Ectodermal cell (in vitro differentiated cells): Measurements from ENCODE around the gene GJD2.

ENCODE experiments used
- H3K27ac ChIP-seq: 2 replicates; pipeline ENCODE4 v1.7.0; 2013; ENCODE audit warnings: mild to moderate bottlenecking, low read depth, low read length; ENCODE audit not compliant: insufficient read depth, poor library complexity, severe bottlenecking
- H3K27me3 ChIP-seq: 2 replicates; pipeline ENCODE4 v1.7.0; 2013; ENCODE audit warnings: mild to moderate bottlenecking, low read length; ENCODE audit not compliant: insufficient read depth, control insufficient read depth, poor library complexity, severe bottlenecking
- H3K36me3 ChIP-seq: one replicate; pipeline ENCODE4 v1.7.0; 2013; ENCODE audit warnings: low read length; ENCODE audit not compliant: control insufficient read depth, insufficient read depth
- H3K4me1 ChIP-seq: one replicate; pipeline ENCODE4 v1.7.0; 2013; ENCODE audit warnings: low read length; ENCODE audit not compliant: control insufficient read depth, insufficient read depth
- H3K4me3 ChIP-seq: 2 replicates; pipeline ENCODE4 v1.7.0; 2013; ENCODE audit warnings: low read depth, low read length, control low read depth; ENCODE audit not compliant: insufficient read depth
- H3K9me3 ChIP-seq: 2 replicates; pipeline ENCODE4 v1.7.0; 2013; ENCODE audit warnings: mild to moderate bottlenecking, low read length, moderate library complexity; ENCODE audit not compliant: control insufficient read depth
- whole genome bisulfite sequencing, 2 experiments: methylation state at CpG; one replicate each; pipeline ENCODE4 v1.1.7; 2013; ENCODE audit warnings: missing lambda C conversion rate in 2 of 2; 5-methylcytosine and 5-hydroxymethylcytosine counted together

Gene GJD2

GRCh38 chr15:34754171-34754601, 612 bp downstream of the GJD2 start:
- Histone ChIP-seq H3K9me3 (no peaks in the 10 kb centered on the region), H3K27me3 (peaks cover 67% of the 10 kb centered on the region), H3K4me3 (peak overlapping the region; percentile 42), H3K4me1 (peaks cover 5% of the 10 kb centered on the region), H3K36me3 (no peaks in the 10 kb centered on the region), H3K27ac (no peak overlapping the region)
- WGBS, 2 experiments: 7 to 9% methylated on average over 27 of the region's 27 CpGs

GRCh38 chr15:34753236-34753894, 1.4 kb downstream of the GJD2 start:
- WGBS, 2 experiments: 28 to 39% methylated on average over 9 to 10 of the region's 11 CpGs
- Histone ChIP-seq H3K27ac (no peak overlapping the region), H3K4me3 (no peak overlapping the region), H3K27me3 (peaks cover 65% of the 10 kb centered on the region), H3K4me1 (peaks cover 5% of the 10 kb centered on the region), H3K36me3 (no peaks in the 10 kb centered on the region), H3K9me3 (no peaks in the 10 kb centered on the region)

DNA sequence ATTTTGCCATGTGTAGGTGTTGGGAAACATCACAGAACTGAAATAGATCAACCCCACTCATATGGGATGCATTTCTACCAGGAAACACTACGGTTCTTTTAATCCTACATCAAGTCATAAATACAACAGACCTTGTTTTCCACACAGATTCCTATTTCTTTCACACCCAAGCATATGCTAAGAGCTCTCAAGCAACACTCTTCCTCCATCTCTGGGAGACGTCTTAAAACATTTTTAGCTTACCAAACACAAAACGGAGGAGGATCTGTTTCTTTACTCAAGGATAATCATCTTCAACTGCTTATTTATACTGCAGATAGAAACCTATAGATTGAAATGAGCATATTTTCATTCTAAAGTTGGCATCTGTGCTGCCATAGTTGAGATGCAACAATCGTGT, 5.1 kb downstream of the GJD2 start:
- no peaks in the 10 kb centered on the region for H3K36me3 ChIP-seq
- no peaks in the 10 kb centered on the region for H3K4me1 ChIP-seq
- no peak overlapping the region for H3K4me3 ChIP-seq
- H3K27me3 ChIP-seq: peaks cover 28% of the 10 kb centered on the region
- no peak overlapping the region for H3K27ac ChIP-seq
- H3K9me3 ChIP-seq: no peaks in the 10 kb centered on the region
- WGBS, 2 experiments: 82 to 88% methylated on average over 4 of the region's 4 CpGs

DNA sequence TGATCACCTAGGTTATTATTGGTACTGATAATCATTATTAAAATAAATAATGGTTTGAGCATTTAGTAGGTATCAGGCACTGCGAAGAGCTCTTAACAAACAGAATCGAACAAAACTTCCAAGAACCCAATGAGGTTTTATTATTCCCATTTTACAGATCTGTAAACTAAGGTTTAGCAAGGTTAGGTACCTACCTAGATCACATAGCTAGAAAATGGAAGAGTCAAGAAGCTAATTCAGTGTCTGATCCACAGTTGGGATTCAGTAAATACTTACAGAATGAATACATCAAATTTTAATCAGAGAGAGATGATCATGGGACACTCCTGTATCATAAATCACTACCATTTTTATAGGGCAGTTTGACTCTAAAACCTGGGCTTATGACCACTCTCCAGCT, 15.5 kb downstream of the GJD2 start:
- H3K4me3 ChIP-seq: no peak overlapping the region
- H3K27me3 ChIP-seq: no peaks in the 10 kb centered on the region
- H3K27ac ChIP-seq: no peak overlapping the region
- no peaks in the 10 kb centered on the region for H3K36me3 ChIP-seq
- no peaks in the 10 kb centered on the region for H3K4me1 ChIP-seq
- WGBS, 2 experiments: 91% methylated on average over 2 of the region's 2 CpGs; no CpG with 5 or more reads in 1 of the 2 experiments
- H3K9me3 ChIP-seq: no peaks in the 10 kb centered on the region

DNA sequence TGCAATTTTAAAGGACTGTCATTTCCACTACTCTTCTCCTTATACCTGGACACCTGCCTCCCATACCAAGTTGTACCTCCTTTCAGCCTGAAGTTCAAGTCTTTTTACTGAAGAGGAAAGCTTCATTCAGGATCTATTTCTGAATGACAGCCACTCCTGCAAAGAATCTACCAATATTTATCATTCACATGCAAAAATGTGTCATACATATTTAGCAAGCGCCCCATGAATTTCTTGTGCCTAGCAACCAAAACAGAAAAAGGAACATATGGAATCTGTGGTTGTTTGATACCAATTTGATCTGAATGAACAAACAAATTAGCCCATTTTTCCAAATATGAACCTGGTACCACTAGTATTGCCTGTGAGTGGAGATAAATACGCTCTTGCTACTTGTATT, 16.8 kb downstream of the GJD2 start:
- 80 to 100% methylated on average over 1 of the region's 2 CpGs for WGBS, 2 experiments

DNA sequence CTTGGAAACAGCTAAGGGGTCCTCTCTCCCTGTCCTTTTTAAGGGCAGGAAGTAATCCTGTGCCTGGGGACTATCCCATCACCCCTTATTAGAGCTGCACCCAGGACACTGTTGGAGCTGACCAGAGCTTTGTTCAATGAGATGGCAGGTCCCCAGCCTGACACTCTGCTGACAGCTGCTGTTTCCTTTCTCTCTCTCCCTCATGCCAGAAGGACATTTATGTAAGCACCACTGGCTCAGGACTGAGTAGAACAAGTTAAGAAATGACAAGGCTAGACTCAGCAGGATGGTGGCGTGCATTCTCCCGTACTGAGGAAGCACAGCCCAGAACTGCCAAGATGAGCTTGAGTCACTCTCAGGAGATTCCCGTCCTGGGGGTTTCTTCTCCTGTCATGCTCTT, 17.3 kb downstream of the GJD2 start:
- H3K27ac ChIP-seq: no peak overlapping the region
- no peaks in the 10 kb centered on the region for H3K27me3 ChIP-seq
- H3K4me1 ChIP-seq: no peaks in the 10 kb centered on the region
- no peaks in the 10 kb centered on the region for H3K36me3 ChIP-seq
- no peaks in the 10 kb centered on the region for H3K9me3 ChIP-seq
- 77 to 85% methylated on average over 3 of the region's 3 CpGs for WGBS, 2 experiments
- no peak overlapping the region for H3K4me3 ChIP-seq

More for the DNA sequence above, 16.8 kb downstream of the GJD2 start:
- Histone ChIP-seq H3K9me3 (no peaks in the 10 kb centered on the region), H3K4me3 (no peak overlapping the region), H3K27ac (no peak overlapping the region), H3K36me3 (no peaks in the 10 kb centered on the region), H3K4me1 (no peaks in the 10 kb centered on the region), H3K27me3 (no peaks in the 10 kb centered on the region)

- H3K27ac ChIP-seq: no peak overlapping the region
- no peak overlapping the region for H3K4me3 ChIP-seq
- no peaks in the 10 kb centered on the region for H3K27me3 ChIP-seq
- H3K9me3 ChIP-seq: no peaks in the 10 kb centered on the region
- no peaks in the 10 kb centered on the region for H3K36me3 ChIP-seq
- no peaks in the 10 kb centered on the region for H3K4me1 ChIP-seq
- WGBS, 2 experiments: 90 to 93% methylated on average over 5 of the region's 5 CpGs
These were observed 20.5 kb downstream of the GJD2 start for GRCh38 chr15:34734303-34734702.

DNA sequence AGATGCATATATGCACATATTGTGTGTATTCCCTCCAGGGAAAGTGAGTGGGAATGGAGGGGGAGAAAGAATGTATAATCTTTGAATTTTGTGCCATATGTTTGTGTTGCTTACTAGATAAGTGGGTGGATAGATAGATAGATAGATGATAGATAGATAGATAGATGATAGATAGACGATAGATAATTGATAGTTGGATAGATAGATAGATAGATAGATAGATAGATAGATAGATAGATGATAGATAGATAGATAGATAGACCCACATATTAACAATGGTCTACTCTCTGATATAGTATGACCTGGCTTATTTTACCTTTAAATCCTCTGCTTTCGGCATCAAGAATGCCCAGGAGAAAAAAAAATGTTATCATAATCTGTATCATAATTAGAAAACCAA, 21.2 kb downstream of the GJD2 start:
- no peaks in the 10 kb centered on the region for H3K36me3 ChIP-seq
- H3K9me3 ChIP-seq: no peaks in the 10 kb centered on the region
- H3K4me3 ChIP-seq: no peak overlapping the region
- no peak overlapping the region for H3K27ac ChIP-seq
- no peaks in the 10 kb centered on the region for H3K27me3 ChIP-seq
- WGBS, 2 experiments: 86 to 95% methylated on average over 1 to 2 of the region's 2 CpGs
- H3K4me1 ChIP-seq: no peaks in the 10 kb centered on the region

GRCh38 chr15:34732430-34732829, 22.4 kb downstream of the GJD2 start:
- Histone ChIP-seq H3K27ac (no peak overlapping the region), H3K9me3 (no peaks in the 10 kb centered on the region), H3K27me3 (no peaks in the 10 kb centered on the region), H3K4me1 (no peaks in the 10 kb centered on the region), H3K36me3 (no peaks in the 10 kb centered on the region), H3K4me3 (no peak overlapping the region)
- 89% methylated on average over 6 of the region's 6 CpGs for WGBS, 2 experiments

DNA sequence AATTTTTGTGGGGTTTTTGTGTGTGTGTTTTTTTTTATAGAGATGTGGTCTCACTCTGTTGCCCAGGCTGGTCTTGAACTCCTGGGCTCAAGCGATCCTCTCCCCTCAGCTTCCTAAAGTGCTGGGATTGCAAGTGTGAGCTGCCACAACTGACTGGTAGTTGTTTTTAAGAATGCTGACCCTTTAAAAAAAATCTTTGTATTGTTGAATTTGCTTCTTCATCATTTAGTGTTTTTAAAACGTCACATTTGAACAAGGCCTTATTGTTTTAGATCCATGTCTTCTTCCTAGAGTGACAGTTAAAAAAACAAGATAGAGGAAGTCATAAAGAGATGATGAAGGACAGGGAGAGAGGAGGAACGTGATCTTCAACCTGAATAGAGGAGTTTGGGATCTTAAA, 24.1 kb downstream of the GJD2 start:
- no peaks in the 10 kb centered on the region for H3K36me3 ChIP-seq
- no peak overlapping the region for H3K4me3 ChIP-seq
- 97% methylated on average over 2 to 3 of the region's 3 CpGs for WGBS, 2 experiments
- H3K27me3 ChIP-seq: no peaks in the 10 kb centered on the region
- H3K27ac ChIP-seq: no peak overlapping the region
- H3K4me1 ChIP-seq: no peaks in the 10 kb centered on the region
- H3K9me3 ChIP-seq: no peaks in the 10 kb centered on the region

- Histone ChIP-seq H3K9me3 (no peaks in the 10 kb centered on the region), H3K27me3 (no peaks in the 10 kb centered on the region), H3K4me3 (no peak overlapping the region), H3K36me3 (no peaks in the 10 kb centered on the region), H3K27ac (no peak overlapping the region), H3K4me1 (no peaks in the 10 kb centered on the region)
- 100% methylated on average over 1 of the region's 1 CpG; no CpG with 5 or more reads in 1 of the 2 experiments for WGBS, 2 experiments
These were observed 24.9 kb downstream of the GJD2 start for GRCh38 chr15:34729886-34730285.
